HG03139 (cell line): ENCODE data around the gene LAYN.

Experiments used
- ATAC-seq: cut with Tn5 transposase; IDR thresholded peaks from one replicate; pipeline ENCODE4 v1.9.1; 2021; ENCODE audit not compliant: unreplicated experiment

Gene LAYN

GRCh38 chr11:111530091-111530490 is 10.4 kb upstream of the LAYN start:
- ATAC-seq = no peak

GRCh38 chr11:111531136-111531535 is 9.4 kb upstream of the LAYN start:
- ATAC-seq = no peak

GRCh38 chr11:111531687-111532364 is 8.7 kb upstream of the LAYN start:
- no peak for ATAC-seq

GRCh38 chr11:111532365-111532709 is 8.2 kb upstream of the LAYN start:
- no peak for ATAC-seq

- no peak for ATAC-seq
Measured at GRCh38 chr11:111535281-111535680, 5.2 kb upstream of the LAYN start.

GRCh38 chr11:111537336-111537860 is 3.1 kb upstream of the LAYN start:
- ATAC-seq = no peak

- ATAC-seq = no peak
Measured at GRCh38 chr11:111538407-111539114, 2.0 kb upstream of the LAYN start.

GRCh38 chr11:111539426-111540113 is 950 bp upstream of the LAYN start:
- ATAC-seq = no peak

GRCh38 chr11:111540937-111541253 is 375 bp downstream of the LAYN start:
- ATAC-seq = no peak

- no peak for ATAC-seq
Measured at GRCh38 chr11:111541254-111542061, 938 bp downstream of the LAYN start.

- ATAC-seq = no peak
Measured at GRCh38 chr11:111542606-111543275, 2.2 kb downstream of the LAYN start.

- no peak for ATAC-seq
Measured at GRCh38 chr11:111548525-111548924, 8.0 kb downstream of the LAYN start.

- ATAC-seq = no peak
Measured at GRCh38 chr11:111549196-111549868, 8.8 kb downstream of the LAYN start.

GRCh38 chr11:111549869-111550203 is 9.3 kb downstream of the LAYN start:
- ATAC-seq = no peak

- ATAC-seq = no peak
Measured at GRCh38 chr11:111550258-111550657, 9.7 kb downstream of the LAYN start.

GRCh38 chr11:111554532-111554931 is 14.0 kb downstream of the LAYN start:
- ATAC-seq = no peak

GRCh38 chr11:111555255-111555654 is 14.7 kb downstream of the LAYN start:
- ATAC-seq = no peak

- ATAC-seq = no peak
Measured at GRCh38 chr11:111557425-111558111, 17.0 kb downstream of the LAYN start.

GRCh38 chr11:111559800-111560464 is 19.4 kb downstream of the LAYN start:
- ATAC-seq = no peak
